HFFc6 (cell line): ENCODE measurements around the gene ACTBL2. TPM values are rescaled to one million over a fixed set of nuclear protein-coding genes. Genes with fewer than 3 reads are reported as not detected.
A peak's percentile ranks its signal among the peaks of the same experiment; 100 is the strongest.

Experiments
- DNase-seq: peaks from one replicate; pipeline ENCODE4 v3.0.0-alpha.2; 2018
- H3K27ac Mint-ChIP-seq: 2 replicates; pipeline ENCODE4 v1.8.0; 2020; ENCODE audit warnings: mild to moderate bottlenecking, mixed read lengths
- H3K27me3 Mint-ChIP-seq: 2 replicates; pipeline ENCODE4 v1.8.0; 2021; ENCODE audit warnings: mild to moderate bottlenecking, moderate library complexity, mixed read lengths; ENCODE audit not compliant: insufficient read depth
- H3K36me3 Mint-ChIP-seq: 2 replicates; pipeline ENCODE4 v1.8.0; 2021; ENCODE audit warnings: low read depth, mixed read lengths
- H3K4me1 Mint-ChIP-seq: 2 replicates; pipeline ENCODE4 v1.8.0; 2020; ENCODE audit warnings: low read depth, mixed read lengths
- H3K4me3 Mint-ChIP-seq: 2 replicates; pipeline ENCODE4 v1.8.0; 2020; ENCODE audit warnings: mild to moderate bottlenecking, moderate library complexity, mixed read lengths
- H3K9me3 Mint-ChIP-seq: 2 replicates; pipeline ENCODE4 v1.8.0; 2020; ENCODE audit warnings: mild to moderate bottlenecking, mixed read lengths
- total RNA-seq, 6 experiments: library from RNA; stranded (reverse); fragmentation: NEBNext Ultra II Directional; extraction: Animal tissue kit (Norgen Biotek cat#: 25700); gene quantifications; 2 replicates in 1 of 6; 3 replicates in 5 of 6; pipeline ENCODE4 v1.2.3, GENCODE V29; 2021
- TF ChIP-seq, protein P1 (sequence below): fragments of 200-600 bp; sonication (generic); IDR thresholded peaks from 2 replicates; pipeline ENCODE4 v1.5.0; 2021; ENCODE audit warnings: antibody characterized with exemption, mild to moderate bottlenecking

Gene ACTBL2
- total RNA-seq, 6 experiments from 2014 or later: not detected

DNA sequence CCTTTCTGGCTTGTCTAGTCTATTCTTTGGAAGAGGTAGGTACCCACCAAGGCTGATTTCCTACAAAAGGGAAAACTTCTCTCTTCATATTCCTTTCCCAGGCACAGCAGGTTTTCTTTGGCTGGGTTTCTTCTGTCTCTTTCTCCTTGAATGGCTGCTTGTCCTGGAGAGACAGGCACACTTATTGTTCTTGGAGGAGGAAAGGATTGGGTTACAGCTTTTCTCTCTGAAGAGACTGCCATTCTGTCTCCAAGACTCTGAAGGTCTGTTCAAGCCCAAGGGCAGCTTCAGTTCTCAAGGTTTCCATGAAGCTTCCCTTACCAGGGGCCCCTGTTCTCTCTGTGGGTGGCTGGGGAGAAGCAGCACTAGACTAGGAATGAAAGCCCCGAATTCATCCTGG, 33.9 kb downstream of the ACTBL2 start:
- Mint-ChIP-seq H3K36me3 (no peaks in the 10 kb centered on the region), H3K4me1 (peaks cover 54% of the 10 kb centered on the region), H3K27me3 (peaks cover 7% of the 10 kb centered on the region), H3K27ac (no peak overlapping the region), H3K9me3 (no peaks in the 10 kb centered on the region), H3K4me3 (no peak overlapping the region)
- DNase-seq: no peak
- TF ChIP-seq, protein P1, sequence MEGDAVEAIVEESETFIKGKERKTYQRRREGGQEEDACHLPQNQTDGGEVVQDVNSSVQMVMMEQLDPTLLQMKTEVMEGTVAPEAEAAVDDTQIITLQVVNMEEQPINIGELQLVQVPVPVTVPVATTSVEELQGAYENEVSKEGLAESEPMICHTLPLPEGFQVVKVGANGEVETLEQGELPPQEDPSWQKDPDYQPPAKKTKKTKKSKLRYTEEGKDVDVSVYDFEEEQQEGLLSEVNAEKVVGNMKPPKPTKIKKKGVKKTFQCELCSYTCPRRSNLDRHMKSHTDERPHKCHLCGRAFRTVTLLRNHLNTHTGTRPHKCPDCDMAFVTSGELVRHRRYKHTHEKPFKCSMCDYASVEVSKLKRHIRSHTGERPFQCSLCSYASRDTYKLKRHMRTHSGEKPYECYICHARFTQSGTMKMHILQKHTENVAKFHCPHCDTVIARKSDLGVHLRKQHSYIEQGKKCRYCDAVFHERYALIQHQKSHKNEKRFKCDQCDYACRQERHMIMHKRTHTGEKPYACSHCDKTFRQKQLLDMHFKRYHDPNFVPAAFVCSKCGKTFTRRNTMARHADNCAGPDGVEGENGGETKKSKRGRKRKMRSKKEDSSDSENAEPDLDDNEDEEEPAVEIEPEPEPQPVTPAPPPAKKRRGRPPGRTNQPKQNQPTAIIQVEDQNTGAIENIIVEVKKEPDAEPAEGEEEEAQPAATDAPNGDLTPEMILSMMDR: no peak

DNA sequence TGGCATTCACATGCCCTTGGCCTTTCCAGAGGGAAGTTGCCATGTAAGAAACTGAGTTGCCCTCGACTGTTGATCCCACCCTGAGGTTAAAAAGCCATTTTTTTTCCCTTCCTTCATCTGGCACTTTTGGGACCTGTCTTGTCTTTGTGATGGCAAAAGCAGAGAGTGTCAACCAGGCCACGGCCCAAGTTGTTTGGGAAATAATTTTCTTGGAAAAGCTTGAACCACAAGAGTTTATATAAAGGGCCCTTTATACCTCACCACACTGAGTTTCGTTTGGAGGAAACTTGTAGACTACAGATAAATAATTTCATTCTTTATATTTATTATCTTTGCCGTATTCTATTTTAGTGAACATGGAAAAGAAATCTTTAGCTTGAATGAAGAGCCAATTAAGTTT, 34.3 kb downstream of the ACTBL2 start:
- H3K27ac Mint-ChIP-seq: peak overlapping the region; percentile 2; the same call in 1 of the 2 replicates
- no peaks in the 10 kb centered on the region for H3K9me3 Mint-ChIP-seq
- H3K36me3 Mint-ChIP-seq: no peaks in the 10 kb centered on the region
- TF ChIP-seq, protein P1: no peak
- peaks cover 7% of the 10 kb centered on the region for H3K27me3 Mint-ChIP-seq
- no peak for DNase-seq
- peaks cover 59% of the 10 kb centered on the region for H3K4me1 Mint-ChIP-seq
- H3K4me3 Mint-ChIP-seq: peak overlapping the region; percentile 23; the same call in 1 of the 2 replicates

DNA sequence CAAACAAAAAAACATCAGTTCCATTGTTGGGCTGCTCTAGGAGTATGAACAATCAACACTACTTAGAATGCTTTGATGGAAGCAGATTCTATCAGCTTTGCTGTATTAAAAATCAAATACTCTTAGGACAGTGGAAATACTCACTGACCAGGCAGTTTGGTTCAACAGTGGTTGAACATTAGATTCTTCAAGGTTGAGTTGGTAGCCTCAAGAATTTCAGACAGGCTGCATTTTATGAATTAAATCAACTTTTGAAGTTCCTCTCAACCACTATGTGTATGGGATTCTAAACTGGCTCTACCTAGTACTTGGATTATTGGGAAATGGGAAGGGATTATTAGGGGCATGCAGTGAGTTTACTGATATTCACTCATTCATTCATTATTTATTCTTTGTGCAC, 35.0 kb downstream of the ACTBL2 start:
- peak; percentile 78 for DNase-seq
- H3K36me3 Mint-ChIP-seq: no peaks in the 10 kb centered on the region
- H3K4me1 Mint-ChIP-seq: peaks cover 65% of the 10 kb centered on the region
- no peaks in the 10 kb centered on the region for H3K9me3 Mint-ChIP-seq
- no peak overlapping the region for H3K4me3 Mint-ChIP-seq
- peak overlapping the region; percentile 2; the same call in 1 of the 2 replicates for H3K27ac Mint-ChIP-seq
- TF ChIP-seq, protein P1: no peak
- H3K27me3 Mint-ChIP-seq: peaks cover 7% of the 10 kb centered on the region

DNA sequence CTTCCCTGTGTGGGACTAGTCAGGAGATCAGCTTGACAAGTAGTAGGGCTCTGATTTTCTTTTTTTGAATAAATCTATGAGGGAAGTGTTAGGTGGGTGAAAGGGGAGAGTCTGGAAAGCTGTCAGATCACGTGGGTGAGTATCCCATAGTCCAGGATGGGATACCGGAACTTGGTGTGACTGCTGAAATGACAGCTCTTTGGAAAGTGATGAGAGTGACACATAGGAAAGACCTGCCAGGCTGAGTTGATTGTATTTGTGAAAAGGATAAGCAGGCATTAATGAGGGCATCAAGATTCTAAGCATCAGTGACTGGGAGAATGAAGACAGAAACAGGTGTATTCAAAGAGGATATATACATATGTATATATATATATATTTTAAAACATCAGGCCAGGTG, 35.6 kb downstream of the ACTBL2 start:
- DNase-seq: no peak
- Mint-ChIP-seq H3K27me3 (peaks cover 7% of the 10 kb centered on the region), H3K4me3 (no peak overlapping the region), H3K4me1 (peaks cover 72% of the 10 kb centered on the region), H3K27ac (no peak overlapping the region), H3K36me3 (no peaks in the 10 kb centered on the region), H3K9me3 (no peaks in the 10 kb centered on the region)
- TF ChIP-seq, protein P1: no peak

DNA sequence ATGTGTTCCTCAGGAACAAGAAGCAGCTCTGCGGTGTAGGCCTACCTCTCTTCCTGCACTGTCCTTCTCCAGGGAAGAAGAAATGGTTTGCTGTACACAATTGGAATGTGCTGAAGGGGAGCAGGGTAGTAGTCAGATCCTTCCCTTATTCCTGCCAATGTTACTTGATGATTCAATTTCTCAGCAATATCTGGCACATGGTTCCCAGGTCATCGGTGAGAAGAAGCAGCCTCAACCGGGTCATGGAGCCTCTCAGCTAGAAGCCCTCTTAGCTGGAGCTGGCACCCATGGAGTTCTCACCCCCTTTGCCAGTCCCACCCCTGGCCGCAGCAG, 36.9 kb downstream of the ACTBL2 start:
- no peak for DNase-seq
- Mint-ChIP-seq H3K4me1 (peaks cover 73% of the 10 kb centered on the region), H3K9me3 (no peaks in the 10 kb centered on the region)

More for the DNA sequence above, 36.9 kb downstream of the ACTBL2 start:
- H3K36me3 Mint-ChIP-seq: no peaks in the 10 kb centered on the region
- no peak overlapping the region for H3K4me3 Mint-ChIP-seq
- H3K27me3 Mint-ChIP-seq: peaks cover 7% of the 10 kb centered on the region
- TF ChIP-seq, protein P1: no peak
- H3K27ac Mint-ChIP-seq: no peak overlapping the region
